HEK293 (cell line): ENCODE data around the gene SLC13A3.

Source experiments
- CTCF ChIP-seq: fragments of 450-650 bp; formaldehyde crosslinking; IDR thresholded peaks from 2 replicates; pipeline ENCODE4 v1.5.1; 2016; ENCODE audit warnings: missing biosample characterization, missing genetic modification characterization
- ZNF426 ChIP-seq: fragments of 450-650 bp; formaldehyde crosslinking; IDR thresholded peaks from 2 replicates; pipeline ENCODE4 v1.5.1; 2017; ENCODE audit warnings: missing biosample characterization, missing genetic modification characterization, mild to moderate bottlenecking, inconsistent platforms, moderate library complexity
- TF ChIP-seq, protein P1 (sequence below): fragments of 450-650 bp; IDR thresholded peaks from 2 replicates; pipeline ENCODE4 v1.5.1; 2018; ENCODE audit warnings: missing biosample characterization, mild to moderate bottlenecking, missing genetic modification characterization

DNA sequence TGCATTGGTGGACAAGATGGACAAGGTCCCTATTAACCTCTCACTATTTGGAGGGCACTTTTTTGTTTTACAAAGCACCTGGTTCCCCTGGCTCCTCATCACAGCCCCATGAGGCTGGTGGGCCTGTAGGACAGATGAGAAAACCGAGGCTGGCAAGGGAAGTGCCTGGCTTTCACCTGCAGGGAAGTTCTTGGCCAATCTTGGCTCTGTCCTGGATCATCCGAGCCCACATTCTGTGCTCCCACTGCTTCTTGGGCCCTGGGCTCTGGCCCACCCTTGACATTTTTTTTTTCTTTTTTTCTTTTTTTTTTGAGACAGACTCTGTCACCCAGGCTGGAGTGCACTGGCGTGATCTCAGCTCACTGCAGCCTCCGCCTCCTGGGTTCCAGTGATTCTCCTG, 14.7 kb downstream of the SLC13A3 start:
- TF ChIP-seq CTCF (tag by site-specific recombination) (no peak), ZNF426 (tag by site-specific recombination) (no peak)
- TF ChIP-seq, protein P1, sequence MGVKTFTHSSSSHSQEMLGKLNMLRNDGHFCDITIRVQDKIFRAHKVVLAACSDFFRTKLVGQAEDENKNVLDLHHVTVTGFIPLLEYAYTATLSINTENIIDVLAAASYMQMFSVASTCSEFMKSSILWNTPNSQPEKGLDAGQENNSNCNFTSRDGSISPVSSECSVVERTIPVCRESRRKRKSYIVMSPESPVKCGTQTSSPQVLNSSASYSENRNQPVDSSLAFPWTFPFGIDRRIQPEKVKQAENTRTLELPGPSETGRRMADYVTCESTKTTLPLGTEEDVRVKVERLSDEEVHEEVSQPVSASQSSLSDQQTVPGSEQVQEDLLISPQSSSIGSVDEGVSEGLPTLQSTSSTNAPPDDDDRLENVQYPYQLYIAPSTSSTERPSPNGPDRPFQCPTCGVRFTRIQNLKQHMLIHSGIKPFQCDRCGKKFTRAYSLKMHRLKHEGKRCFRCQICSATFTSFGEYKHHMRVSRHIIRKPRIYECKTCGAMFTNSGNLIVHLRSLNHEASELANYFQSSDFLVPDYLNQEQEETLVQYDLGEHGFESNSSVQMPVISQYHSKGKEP (tag by site-specific recombination), result no peak
